OCI-LY7 (cell line): ENCODE measurements around the gene IPO7. TPM values are rescaled to one million over a fixed set of nuclear protein-coding genes. Genes with fewer than 3 reads are reported as not detected.
"Not testable (repeated sequence)": the region's sequence is repeated elsewhere in the genome, so short reads cannot be mapped to it uniquely, and the experiment has no call there.

Source experiments
- BruUV-seq: library from RNA; stranded (reverse); fragments of 400-500 nt; replicated peaks from 2 replicates; lab custom pipeline; 2021; lab: Mats Ljungman, UMichigan
- CTCF ChIA-PET: fragments of 300-600 bp; sonication (Branson Sonifier 250); formaldehyde crosslinking; loops from one replicate; lab custom pipeline; 2022; ENCODE audit warnings: antibody characterized with exemption; ENCODE audit not compliant: unreplicated experiment; lab: Charles Lee
- POLR2A ChIA-PET: fragments of 300-600 bp; sonication (Branson Sonifier 250); formaldehyde crosslinking; loops from one replicate; lab custom pipeline; 2022; ENCODE audit warnings: antibody characterized with exemption; lab: Charles Lee
- DNase-seq: peaks from one replicate; pipeline ENCODE4 v3.0.0-alpha.2; 2015; ENCODE audit warnings: low spot score
- H2AFZ ChIP-seq: fragments of 200-600 bp; sonication (generic), shearing (Covaris generic); 2 replicates; pipeline ENCODE4 v1.6.1; 2014; ENCODE audit warnings: mild to moderate bottlenecking, antibody characterized with exemption, low read length, moderate library complexity
- H3K27ac ChIP-seq: fragments of 200-600 bp; sonication (generic); 2 replicates; pipeline ENCODE4 v1.5.1; 2014; ENCODE audit warnings: mixed run types, low read depth, mild to moderate bottlenecking, moderate library complexity, low read length, inconsistent platforms; ENCODE audit not compliant: poor library complexity, severe bottlenecking
- H3K36me3 ChIP-seq: fragments of 200-600 bp; sonication (generic); 2 replicates; pipeline ENCODE4 v1.6.1; 2014; ENCODE audit warnings: mild to moderate bottlenecking, antibody characterized with exemption, low read length, moderate library complexity, mixed read lengths; ENCODE audit not compliant: insufficient read depth
- H3K4me1 ChIP-seq: fragments of 200-600 bp; sonication (generic); 2 replicates; pipeline ENCODE4 v1.5.1; 2014; ENCODE audit warnings: mild to moderate bottlenecking, low read length; ENCODE audit not compliant: insufficient read depth, poor library complexity, severe bottlenecking
- H3K4me2 ChIP-seq: fragments of 200-600 bp; sonication (generic); 2 replicates; pipeline ENCODE4 v1.6.1; 2014; ENCODE audit warnings: mild to moderate bottlenecking, low read length
- H3K4me3 ChIP-seq: fragments of 200-600 bp; sonication (generic); 2 replicates; pipeline ENCODE4 v1.5.1; 2014; ENCODE audit warnings: mild to moderate bottlenecking, low read depth, low read length; ENCODE audit not compliant: poor library complexity, severe bottlenecking
- H3K79me2 ChIP-seq: fragments of 200-600 bp; sonication (generic); 2 replicates; pipeline ENCODE4 v1.6.1; 2016; ENCODE audit warnings: low read depth, mild to moderate bottlenecking, low read length, moderate library complexity, mixed read lengths; ENCODE audit not compliant: insufficient read depth
- H3K9me2 ChIP-seq: fragments of 200-600 bp; sonication (generic); 2 replicates; pipeline ENCODE4 v1.6.1; 2016; ENCODE audit warnings: mild to moderate bottlenecking, low read length, mixed read lengths; ENCODE audit not compliant: insufficient read depth
- H3K9me3 ChIP-seq: fragments of 200-600 bp; sonication (generic); 2 replicates; pipeline ENCODE4 v1.6.1; 2014; ENCODE audit warnings: mild to moderate bottlenecking, mixed run types, low read length, mixed read lengths
- H4K20me1 ChIP-seq: fragments of 200-600 bp; sonication (generic); 2 replicates; pipeline ENCODE4 v1.6.1; 2014; ENCODE audit warnings: mild to moderate bottlenecking, antibody characterized with exemption, low read length, moderate library complexity, mixed read lengths; ENCODE audit not compliant: insufficient read depth
- CTCF ChIP-seq: fragments of 200-600 bp; sonication (generic); conservative IDR thresholded peaks from 2 replicates; pipeline ENCODE4 v1.5.1; 2014; ENCODE audit warnings: mild to moderate bottlenecking, antibody characterized with exemption, low read length, moderate library complexity, mixed read lengths
- EZH2phosphoT487 ChIP-seq: fragments of 200-600 bp; sonication (generic); IDR thresholded peaks from 2 replicates; pipeline ENCODE4 v1.6.1; 2018; ENCODE audit warnings: low read depth, borderline replicate concordance, mild to moderate bottlenecking, mixed run types, antibody characterized with exemption, low read length, moderate library complexity, mixed read lengths
- intact Hi-C: fragments of 100-400 bp; cut with micrococcal nuclease; formaldehyde crosslinking; loops from one replicate; pipeline ENCODE4 v1.10.0; 2022; ENCODE audit not compliant: unreplicated experiment
- total RNA-seq, 2 experiments: library from RNA; depleted of rRNA in 1 of 2; stranded (reverse); fragments of >200 nt in 1 of 2; shearing (Covaris generic) in 1 of 2; gene quantifications; 2 replicates each; pipeline ENCODE4 v1.2.3, GENCODE V29; 2014 to 2022

Gene IPO7
- total RNA-seq, 2 experiments from 2014 or later = 120 to 160 TPM

GRCh38 chr11:9448576-9449352 lies 64.3 kb downstream of the IPO7 start:
- Histone ChIP-seq H3K4me2 (no peak overlapping the region), H3K4me3 (no peak overlapping the region), H2AFZ (no peak overlapping the region), H3K36me3 (peaks cover 76% of the 10 kb centered on the region), H4K20me1 (no peaks in the 10 kb centered on the region), H3K9me3 (peaks cover 7% of the 10 kb centered on the region; the same call in 1 of the 2 replicates), H3K9me2 (no peaks in the 10 kb centered on the region), H3K27ac (no peak overlapping the region), H3K79me2 (no peaks in the 10 kb centered on the region), H3K4me1 (no peaks in the 10 kb centered on the region)
- TF ChIP-seq EZH2phosphoT487 (no peak), CTCF (no peak)
- POLR2A ChIA-PET = interaction anchor here (0.7 to 1.5 kb wide), 4 partner anchors 8 to 155 kb away, joined by 3 to 4 read pairs (median 4); no protein-coding TSS in a partner anchor
- DNase-seq = no peak
- intact Hi-C loops = no loop called here
- CTCF ChIA-PET = no interaction called here
- no TSS peak for BruUV-seq

GRCh38 chr11:9452023-9452422 lies 67.6 kb downstream of the IPO7 start:
- H3K36me3 ChIP-seq = peaks cover 45% of the 10 kb centered on the region
- H3K79me2 ChIP-seq, POLR2A ChIA-PET, H3K27ac ChIP-seq, H3K9me2 ChIP-seq, CTCF ChIA-PET, H3K4me3 ChIP-seq, intact Hi-C loops, H3K4me2 ChIP-seq, H3K4me1 ChIP-seq, H3K9me3 ChIP-seq, H2AFZ ChIP-seq, DNase-seq, BruUV-seq, H4K20me1 ChIP-seq: not testable (repeated sequence)

- Histone ChIP-seq H4K20me1 (no peaks in the 10 kb centered on the region), H3K27ac (no peak overlapping the region), H3K9me2 (no peaks in the 10 kb centered on the region), H3K4me2 (no peak overlapping the region), H3K79me2 (peaks cover 13% of the 10 kb centered on the region), H3K4me1 (peaks cover 6% of the 10 kb centered on the region), H2AFZ (no peak overlapping the region), H3K4me3 (no peak overlapping the region), H3K36me3 (peaks cover 8% of the 10 kb centered on the region; the same call in 1 of the 2 replicates), H3K9me3 (peaks cover 7% of the 10 kb centered on the region; the same call in 1 of the 2 replicates)
- intact Hi-C loops = no loop called here
- CTCF ChIA-PET = no interaction called here
- POLR2A ChIA-PET = interaction anchor here (0.7 kb wide), 1 partner anchor 43 kb away, joined by 4 read pairs; no protein-coding TSS in a partner anchor
- no TSS peak for BruUV-seq
- no peak for TF ChIP-seq EZH2phosphoT487
- no peak for DNase-seq
These were observed 71.3 kb downstream of the IPO7 start for GRCh38 chr11:9455722-9456121.
